Cardiac fibroblast (primary cell): ENCODE results near the gene CSH2.
A peak's percentile ranks its signal among the peaks of the same experiment; 100 is the strongest.
"Not testable (repeated sequence)": the region's sequence is repeated elsewhere in the genome, so short reads cannot be mapped to it uniquely, and the experiment has no call there.

Experiments used
- DNase-seq, 2 donors: peaks; one replicate each; pipeline versions ENCODE4 v3.0.0 to v3.0.0-alpha.2; 2010; ENCODE audit warnings: low read depth in 2 of 2
- H3K4me3 ChIP-seq, 2 donors: replicated peaks in 1 of 2; 1 replicate in 1 of 2; 2 replicates in 1 of 2; pipeline ENCODE4 v1.5.1; 2011; ENCODE audit warnings: low read depth in 2 of 2, low read length in 2 of 2, mild to moderate bottlenecking in 2 of 2, moderate library complexity in 1 of 2
- CTCF ChIP-seq: IDR thresholded peaks from one replicate; pipeline ENCODE4 v1.5.1; 2011; ENCODE audit warnings: low read depth, mild to moderate bottlenecking, low read length, inconsistent platforms

The CSH2 gene

GRCh38 chr17:63894821-63895220, 21.3 kb upstream of the CSH2 start:
- not testable (repeated sequence) for H3K4me3 ChIP-seq, DNase-seq

- not testable (repeated sequence) for DNase-seq, H3K4me3 ChIP-seq
Measured at GRCh38 chr17:63894021-63894420, 20.5 kb upstream of the CSH2 start.

GRCh38 chr17:63892316-63893037, 19.0 kb upstream of the CSH2 start:
- DNase-seq, H3K4me3 ChIP-seq: not testable (repeated sequence)

- H3K4me3 ChIP-seq = not testable (repeated sequence)
- DNase-seq = peak; percentile 37 to 38
- peak; percentile 35 for TF ChIP-seq CTCF
Measured at GRCh38 chr17:63889026-63889848, 15.8 kb upstream of the CSH2 start.

GRCh38 chr17:63885119-63885518, 11.6 kb upstream of the CSH2 start:
- DNase-seq, H3K4me3 ChIP-seq: not testable (repeated sequence)

- not testable (repeated sequence) for DNase-seq
Measured at GRCh38 chr17:63882626-63883126, 9.2 kb upstream of the CSH2 start.

GRCh38 chr17:63881935-63882601, 8.6 kb upstream of the CSH2 start, which contains the start of gene GH2:
TSS of gene GH2 (minus strand) at chr17:63881944. CDS start at chr17:63881801, 143 bp downstream.
- DNase-seq = peak; percentile 53 to 64
- H3K4me3 ChIP-seq = no peak within 1 kb of the TSS
- peak; percentile 77 for TF ChIP-seq CTCF

More at GRCh38 chr17:63882626-63883126, 9.2 kb upstream of the CSH2 start:
- not testable (repeated sequence) for H3K4me3 ChIP-seq

- H3K4me3 ChIP-seq, DNase-seq: not testable (repeated sequence)
- peak; percentile 3 for TF ChIP-seq CTCF
Measured at GRCh38 chr17:63881337-63881736, 7.9 kb upstream of the CSH2 start.

- TF ChIP-seq CTCF = no peak
- no peak for DNase-seq
- H3K4me3 ChIP-seq = no peak overlapping the region
Measured at GRCh38 chr17:63880706-63881105, 7.2 kb upstream of the CSH2 start.

- DNase-seq, H3K4me3 ChIP-seq: not testable (repeated sequence)
Measured at GRCh38 chr17:63878413-63878812, 4.9 kb upstream of the CSH2 start.

GRCh38 chr17:63874693-63875092, 1.2 kb upstream of the CSH2 start:
- not testable (repeated sequence) for DNase-seq, H3K4me3 ChIP-seq

GRCh38 chr17:63874061-63874626, 667 bp upstream of the CSH2 start:
- DNase-seq = not testable (repeated sequence)

More at GRCh38 chr17:63874061-63874626, 667 bp upstream of the CSH2 start:
- not testable (repeated sequence) for H3K4me3 ChIP-seq
